H1 (cell line): ENCODE data around the gene ATF7.

Experiments
- GABPA ChIP-seq: IDR thresholded peaks from 2 replicates; pipeline ENCODE4 v1.6.1; 2011; ENCODE audit warnings: mild to moderate bottlenecking, low read length, moderate library complexity, borderline replicate concordance; ENCODE audit not compliant: insufficient read depth
- MAX ChIP-seq: IDR thresholded peaks from 2 replicates; pipeline ENCODE4 v1.6.1; 2012; ENCODE audit warnings: inconsistent platforms
- POLR2A ChIP-seq, 2 experiments: IDR thresholded peaks; 1 replicate in 1 of 2; 2 replicates in 1 of 2; pipeline ENCODE4 v1.6.1; 2011; ENCODE audit warnings: low read depth in 2 of 2, low read length in 2 of 2, mild to moderate bottlenecking in 2 of 2; ENCODE audit errors: control extremely low read depth in 1 of 2
- POLR2AphosphoS5 ChIP-seq: IDR thresholded peaks from 2 replicates; pipeline ENCODE4 v1.6.1; 2011; ENCODE audit warnings: low read depth, low read length
- SUZ12 ChIP-seq: fragments of 200-600 bp; sonication (generic); IDR thresholded peaks from 2 replicates; pipeline ENCODE4 v1.6.1; 2012; ENCODE audit warnings: mild to moderate bottlenecking, inconsistent platforms, low read length, moderate library complexity, mixed read lengths
- YY1 ChIP-seq: IDR thresholded peaks from 2 replicates; pipeline ENCODE4 v1.6.1; 2011; ENCODE audit warnings: low read depth, mild to moderate bottlenecking, low read length
- TF ChIP-seq, protein P1 (sequence below), 3 experiments: IDR thresholded peaks; 1 replicate in 2 of 3; 2 replicates in 1 of 3; pipeline versions ENCODE4 v1.5.1 to v1.6.1; 2011; ENCODE audit warnings: low read length in 3 of 3, mild to moderate bottlenecking in 3 of 3, inconsistent platforms in 2 of 3, low read depth in 1 of 3, moderate library complexity in 1 of 3; ENCODE audit not compliant: insufficient read depth in 1 of 3; ENCODE audit errors: control extremely low read depth in 1 of 3

GRCh38 chr12:53627919-53628318 lies 1.7 kb upstream of the ATF7 start:
- TF ChIP-seq MAX (no peak), POLR2AphosphoS5 (no peak), YY1 (no peak), SUZ12 (no peak), POLR2A (IDR thresholded peaks at IDR 0.05; ENCODE audit: control extremely low read depth in 1 of 2, low read depth in 2 of 2, low read length in 2 of 2) (no peak), GABPA (no peak)
- TF ChIP-seq, protein P1, sequence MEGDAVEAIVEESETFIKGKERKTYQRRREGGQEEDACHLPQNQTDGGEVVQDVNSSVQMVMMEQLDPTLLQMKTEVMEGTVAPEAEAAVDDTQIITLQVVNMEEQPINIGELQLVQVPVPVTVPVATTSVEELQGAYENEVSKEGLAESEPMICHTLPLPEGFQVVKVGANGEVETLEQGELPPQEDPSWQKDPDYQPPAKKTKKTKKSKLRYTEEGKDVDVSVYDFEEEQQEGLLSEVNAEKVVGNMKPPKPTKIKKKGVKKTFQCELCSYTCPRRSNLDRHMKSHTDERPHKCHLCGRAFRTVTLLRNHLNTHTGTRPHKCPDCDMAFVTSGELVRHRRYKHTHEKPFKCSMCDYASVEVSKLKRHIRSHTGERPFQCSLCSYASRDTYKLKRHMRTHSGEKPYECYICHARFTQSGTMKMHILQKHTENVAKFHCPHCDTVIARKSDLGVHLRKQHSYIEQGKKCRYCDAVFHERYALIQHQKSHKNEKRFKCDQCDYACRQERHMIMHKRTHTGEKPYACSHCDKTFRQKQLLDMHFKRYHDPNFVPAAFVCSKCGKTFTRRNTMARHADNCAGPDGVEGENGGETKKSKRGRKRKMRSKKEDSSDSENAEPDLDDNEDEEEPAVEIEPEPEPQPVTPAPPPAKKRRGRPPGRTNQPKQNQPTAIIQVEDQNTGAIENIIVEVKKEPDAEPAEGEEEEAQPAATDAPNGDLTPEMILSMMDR (IDR thresholded peaks at IDR 0.05; ENCODE audit: control extremely low read depth in 1 of 3, insufficient read depth in 1 of 3, low read depth in 1 of 3, low read length in 3 of 3) = no peak
